GM12892 (cell line): ENCODE results near the gene MIER1.

ENCODE experiments used
- DNase-seq: peaks from one replicate; pipeline ENCODE4 v3.0.0; 2011; ENCODE audit not compliant: insufficient read length
- FAIRE-seq: peaks from 2 replicates; lab custom pipeline; 2011; peaks lifted over from hg19 to GRCh38; lab: Jason Lieb, UNC
- POLR2A ChIP-seq: IDR thresholded peaks from 2 replicates; pipeline ENCODE4 v1.6.1; 2011; ENCODE audit warnings: low read depth, low read length, control low read depth
- POLR2AphosphoS5 ChIP-seq: IDR thresholded peaks from 2 replicates; pipeline ENCODE4 v1.6.1; 2011; ENCODE audit warnings: low read depth, low read length, control low read depth
- TAF1 ChIP-seq: IDR thresholded peaks from 2 replicates; pipeline ENCODE4 v1.6.1; 2011; ENCODE audit warnings: low read depth, mild to moderate bottlenecking, control low read depth, low read length, borderline replicate concordance

Gene MIER1

DNA sequence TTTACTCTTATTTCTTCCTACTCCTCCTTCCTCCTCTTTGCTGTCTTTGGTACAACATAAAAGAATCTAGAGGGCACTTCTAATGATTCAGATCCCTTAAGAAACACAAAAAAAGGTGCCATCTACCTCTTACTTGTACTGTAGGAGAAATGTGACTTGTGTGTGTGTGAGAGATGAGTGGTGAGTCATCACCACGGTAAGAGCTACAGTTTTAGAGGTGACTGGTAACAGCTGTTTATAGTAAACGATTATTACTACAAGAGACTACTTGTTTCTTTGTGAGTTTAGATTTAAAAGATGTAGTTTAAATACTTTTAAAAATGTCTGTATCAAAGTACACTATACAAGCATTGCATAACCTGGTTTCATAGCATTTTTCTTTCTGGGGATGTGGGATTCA is 88.8 kb downstream of the MIER1 start:
- DNase-seq (no peak), FAIRE-seq (peak; percentile 42)
- TF ChIP-seq POLR2AphosphoS5 (no peak), POLR2A (no peak), TAF1 (no peak)

DNA sequence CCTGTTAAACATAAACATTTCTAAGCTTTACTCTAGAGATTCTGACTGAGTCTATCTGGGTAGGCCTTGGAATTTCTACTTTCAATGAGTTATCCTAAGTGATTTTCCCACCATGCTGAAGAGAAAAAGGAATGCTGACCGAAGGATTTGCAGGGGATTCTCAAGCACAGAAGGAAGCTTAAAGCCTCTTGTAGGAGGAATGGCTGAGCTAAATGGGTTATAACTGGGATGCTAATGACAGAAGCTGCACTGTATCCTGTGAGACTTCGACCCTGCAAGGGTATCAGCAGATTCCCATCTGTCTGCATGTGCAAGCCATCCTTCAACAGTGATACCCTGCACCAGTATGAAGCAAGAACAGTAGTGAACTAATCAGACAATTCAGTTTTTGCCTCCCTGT is 93.8 kb downstream of the MIER1 start:
- no peak for FAIRE-seq
- DNase-seq: no peak
- TF ChIP-seq POLR2AphosphoS5 (no peak), POLR2A (no peak), TAF1 (no peak)

DNA sequence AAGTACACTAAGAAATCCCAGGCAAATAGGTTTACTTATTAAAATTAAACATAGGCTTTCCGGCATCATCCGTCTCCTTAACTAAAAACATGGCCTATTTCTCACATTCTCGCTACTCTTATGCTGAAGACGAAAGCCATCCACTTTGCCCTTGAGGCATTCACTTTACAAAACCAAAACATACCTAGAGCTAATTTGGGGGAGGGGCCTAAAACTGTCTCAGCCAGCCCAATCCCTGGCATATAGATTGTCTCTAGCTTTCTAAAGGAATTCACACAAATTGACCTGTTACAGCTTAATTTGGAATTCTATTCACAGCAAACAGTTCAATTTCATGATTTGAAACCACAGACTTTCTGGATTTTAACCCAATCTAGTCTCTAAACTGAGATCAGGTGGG is 94.3 kb downstream of the MIER1 start:
- TF ChIP-seq POLR2AphosphoS5 (no peak), POLR2A (no peak), TAF1 (no peak)
- no peak for DNase-seq
- no peak for FAIRE-seq

DNA sequence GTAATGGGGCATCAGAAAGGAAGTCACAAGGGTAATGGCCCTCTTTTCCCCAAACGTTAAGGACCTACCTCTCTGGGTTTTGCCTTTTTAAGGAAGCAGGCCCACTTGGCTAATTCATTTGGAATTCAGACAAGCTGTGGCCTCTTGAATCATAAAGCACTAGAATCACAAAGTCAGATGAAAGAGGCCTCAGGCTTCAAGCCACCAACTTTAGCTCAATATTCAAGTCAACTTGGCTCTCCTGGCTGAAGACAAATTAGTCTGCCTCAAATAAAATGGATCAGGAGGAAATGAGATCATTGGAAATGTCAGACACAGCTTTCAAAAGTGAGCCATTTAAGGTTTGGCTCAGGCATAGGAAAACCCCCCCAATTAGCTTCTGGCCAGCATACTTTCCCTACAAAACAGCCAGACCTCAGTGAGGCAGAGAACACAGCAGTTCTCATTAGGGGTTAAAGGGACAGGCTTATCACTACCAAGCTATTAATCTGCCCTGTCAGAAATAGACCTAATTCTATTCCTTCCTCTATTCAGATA is 94.9 kb downstream of the MIER1 start:
- DNase-seq (no peak), FAIRE-seq (no peak)
- TF ChIP-seq TAF1: no peak
- TF ChIP-seq POLR2AphosphoS5: no peak
- no peak for TF ChIP-seq POLR2A

DNA sequence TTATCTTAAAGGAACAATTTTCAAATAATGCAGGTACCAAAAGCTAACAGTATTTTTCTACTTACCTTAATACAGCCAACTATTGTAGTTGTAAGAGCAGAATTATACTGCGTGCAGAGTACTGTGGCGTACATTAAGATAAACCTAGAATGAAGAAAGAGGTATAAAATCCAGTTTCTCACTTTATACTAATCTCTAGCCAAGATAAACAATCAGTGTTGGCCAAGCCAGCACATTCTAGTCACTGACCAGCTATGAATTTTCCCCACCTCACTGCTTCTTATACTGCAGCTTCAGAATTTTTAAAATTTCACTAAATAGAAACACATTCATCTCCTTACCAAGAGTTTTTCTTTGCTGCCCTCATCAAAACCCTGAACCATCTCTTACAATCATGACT is 95.5 kb downstream of the MIER1 start:
- no peak for FAIRE-seq
- TF ChIP-seq TAF1 (no peak), POLR2AphosphoS5 (no peak), POLR2A (no peak)
- DNase-seq: no peak

DNA sequence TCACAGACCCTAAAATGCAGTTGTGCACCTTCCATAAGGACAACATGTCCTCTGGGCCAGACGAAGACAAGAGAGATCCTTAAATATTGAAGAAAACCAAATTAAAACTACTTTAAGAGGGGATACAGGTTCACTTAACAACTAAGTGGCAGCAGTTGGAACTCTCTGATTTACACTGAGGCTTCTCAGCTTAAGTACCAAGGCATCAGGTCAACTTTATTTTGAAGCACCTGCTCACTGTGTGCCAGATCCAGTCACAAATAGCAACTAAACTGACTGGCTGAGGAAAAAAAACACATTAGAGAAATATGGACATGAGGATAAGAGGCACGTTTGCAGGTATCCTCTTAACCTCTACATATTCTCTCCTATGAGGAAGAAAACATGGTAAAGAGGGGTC is 96.0 kb downstream of the MIER1 start:
- FAIRE-seq: no peak
- TF ChIP-seq POLR2AphosphoS5: no peak
- no peak for TF ChIP-seq TAF1
- TF ChIP-seq POLR2A: no peak

DNA sequence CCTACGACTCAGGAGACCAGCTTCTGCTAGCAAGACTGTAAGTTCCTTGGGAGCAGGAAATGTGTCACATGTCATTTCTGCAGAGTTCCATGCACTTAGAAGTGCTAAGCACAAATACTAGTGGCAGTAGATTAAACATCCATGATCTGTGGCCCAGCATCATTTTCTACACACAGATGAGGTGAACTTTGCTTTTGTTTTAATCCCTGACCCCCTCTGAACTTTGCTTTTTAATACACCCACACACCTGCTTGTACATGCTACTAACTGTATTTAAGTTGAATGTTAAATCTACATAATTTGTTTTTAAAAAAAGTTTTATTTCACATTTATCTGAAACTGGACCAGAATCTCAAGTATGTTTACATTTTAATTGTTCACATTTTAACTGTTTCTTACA is 104.7 kb downstream of the MIER1 start:
- TF ChIP-seq POLR2A (no peak), POLR2AphosphoS5 (no peak), TAF1 (no peak)
- no peak for FAIRE-seq
- DNase-seq: no peak

More for the DNA sequence above, 96.0 kb downstream of the MIER1 start:
- no peak for DNase-seq

DNA sequence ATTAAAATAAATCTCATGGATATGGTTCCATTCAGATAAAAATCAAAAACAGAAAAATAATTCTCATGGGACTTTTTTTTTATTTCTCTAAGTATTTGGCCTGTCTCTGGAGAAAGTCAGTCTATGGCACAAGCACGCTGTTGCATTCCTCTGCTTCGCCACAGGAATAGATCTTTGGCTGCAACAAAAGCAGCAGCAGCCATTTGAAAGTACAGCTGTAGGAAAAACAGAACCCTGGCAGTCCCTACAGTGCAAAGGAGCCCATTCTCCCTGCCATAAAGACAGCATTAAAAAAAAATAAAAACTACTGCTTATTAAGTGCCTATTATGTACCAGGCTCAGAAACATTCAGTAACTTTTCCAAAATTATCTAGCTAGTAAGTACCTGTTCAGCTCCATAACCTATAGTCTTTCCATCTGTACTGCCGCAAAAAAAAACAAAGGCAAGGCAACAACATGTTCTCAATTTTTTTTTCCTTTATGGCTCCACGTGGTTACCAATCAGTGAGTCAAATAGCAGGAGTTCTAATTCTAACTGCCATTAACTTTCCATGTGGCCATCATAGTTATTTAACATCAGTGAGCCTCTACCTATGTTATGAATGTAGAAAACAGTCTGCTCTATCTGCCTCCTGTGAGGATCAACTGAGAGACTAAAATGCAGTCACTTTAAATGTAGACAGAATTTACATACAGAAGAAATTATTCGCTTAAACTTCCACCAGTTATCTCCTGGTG is 106.5 kb downstream of the MIER1 start:
- DNase-seq (no peak), FAIRE-seq (no peak)
- TF ChIP-seq POLR2AphosphoS5 (no peak), POLR2A (no peak), TAF1 (no peak)

DNA sequence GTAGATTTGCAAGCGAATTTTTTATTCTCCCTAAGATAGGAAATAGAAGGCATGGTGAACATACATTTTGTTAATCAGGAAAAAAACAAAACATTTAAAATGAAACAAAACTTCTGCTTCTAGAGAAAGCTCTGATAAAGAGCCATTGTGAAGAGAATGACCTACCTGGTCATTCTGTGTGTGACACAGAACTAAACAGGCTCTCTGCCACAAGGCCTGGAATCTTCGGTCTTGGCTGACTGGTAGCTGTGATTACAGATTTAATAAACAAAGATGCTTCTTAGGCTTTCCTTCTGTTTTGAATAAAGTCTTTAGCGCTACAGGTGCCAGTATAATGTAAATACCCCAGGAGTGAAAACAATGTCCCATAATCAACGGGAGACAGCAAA is 107.1 kb downstream of the MIER1 start:
- DNase-seq: no peak
- no peak for FAIRE-seq
- TF ChIP-seq POLR2A: no peak
- no peak for TF ChIP-seq TAF1
- TF ChIP-seq POLR2AphosphoS5: no peak
